ENCODE measurements around the gene INPP5F.

INPP5F gene

GRCh38 chr10:119740096-119740495 lies 14.2 kb downstream of the INPP5F start:
- Histone ChIP-seq H2AK5ac (ENCODE audit: low read length) (no peak overlapping the region), H3K4me1 (ENCODE audit: control insufficient read depth in 1 of 2, insufficient read depth in 2 of 2, low read length in 2 of 2) (peaks cover 10% of the 10 kb centered on the region in 2 experiments), H2BK5ac (ENCODE audit: low read depth, low read length, poor library complexity) (no peak overlapping the region), H3K9me3 (ENCODE audit: insufficient read depth, low read depth, low read length) (no peaks in the 10 kb centered on the region), H3K18ac (ENCODE audit: low read length) (no peak overlapping the region), H2BK120ac (ENCODE audit: insufficient read depth, low read length, poor library complexity) (no peak overlapping the region), H4K91ac (ENCODE audit: low read depth, low read length) (no peak overlapping the region), H3K36me3 (ENCODE audit: control insufficient read depth in 1 of 2, insufficient read depth in 2 of 2, low read length in 2 of 2) (no peaks in the 10 kb centered on the region), H3K27ac (ENCODE audit: low read depth, low read length) (no peak overlapping the region), H4K12ac (ENCODE audit: low read depth, low read length) (no peak overlapping the region), H3K4me3 (ENCODE audit: low read depth, low read length) (no peak overlapping the region), H4K8ac (ENCODE audit: low read depth, low read length) (no peak overlapping the region), H3K9ac (ENCODE audit: low read length) (no peak overlapping the region), H3K4me2 (ENCODE audit: low read length) (no peak overlapping the region), H2AFZ (ENCODE audit: insufficient read depth, low read length, poor library complexity) (no peak overlapping the region), H3K79me1 (ENCODE audit: low read length) (no peaks in the 10 kb centered on the region), H3K4ac (ENCODE audit: low read depth, low read length) (no peak overlapping the region), H3K23ac (ENCODE audit: low read length) (no peak overlapping the region), H3K27me3 (ENCODE audit: insufficient read depth, low read length) (no peaks in the 10 kb centered on the region), H2BK12ac (ENCODE audit: low read length) (no peak overlapping the region), H3K14ac (ENCODE audit: low read length) (no peak overlapping the region), H3K79me2 (ENCODE audit: control insufficient read depth, insufficient read depth, low read length, poor library complexity) (peaks cover 2% of the 10 kb centered on the region)
- DNase-seq = no peak
- WGBS (ENCODE audit: extremely low coverage, insufficient coverage, insufficient read length) = no CpG with 5 or more reads among the region's 3 CpGs

- no peak overlapping the region for H3K4ac ChIP-seq (ENCODE audit: low read depth, low read length)
- H3K79me2 ChIP-seq (ENCODE audit: control insufficient read depth, insufficient read depth, low read length, poor library complexity) = peaks cover 2% of the 10 kb centered on the region
- H3K79me1 ChIP-seq (ENCODE audit: low read length) = no peaks in the 10 kb centered on the region
- no peaks in the 10 kb centered on the region for H3K27me3 ChIP-seq (ENCODE audit: insufficient read depth, low read length)
- no peak overlapping the region for H3K9ac ChIP-seq (ENCODE audit: low read length)
- no peak overlapping the region for H4K91ac ChIP-seq (ENCODE audit: low read depth, low read length)
- H4K8ac ChIP-seq (ENCODE audit: low read depth, low read length) = no peak overlapping the region
- no peak for DNase-seq
- no peak overlapping the region for H3K14ac ChIP-seq (ENCODE audit: low read length)
- H2BK5ac ChIP-seq (ENCODE audit: low read depth, low read length, poor library complexity) = no peak overlapping the region
- H3K4me2 ChIP-seq (ENCODE audit: low read length) = no peak overlapping the region
- no peak overlapping the region for H2AK5ac ChIP-seq (ENCODE audit: low read length)
- H3K4me1 ChIP-seq (ENCODE audit: control insufficient read depth in 1 of 2, insufficient read depth in 2 of 2, low read length in 2 of 2) = peaks cover 7 to 8% of the 10 kb centered on the region in 2 experiments
- H3K36me3 ChIP-seq (ENCODE audit: control insufficient read depth in 1 of 2, insufficient read depth in 2 of 2, low read length in 2 of 2) = peaks cover 0 to 3% of the 10 kb centered on the region in 2 experiments
- H4K12ac ChIP-seq (ENCODE audit: low read depth, low read length) = no peak overlapping the region
- H3K4me3 ChIP-seq (ENCODE audit: low read depth, low read length) = no peak overlapping the region
- H3K9me3 ChIP-seq (ENCODE audit: insufficient read depth, low read depth, low read length) = peaks cover 3% of the 10 kb centered on the region
- H3K23ac ChIP-seq (ENCODE audit: low read length) = no peak overlapping the region
- H2AFZ ChIP-seq (ENCODE audit: insufficient read depth, low read length, poor library complexity) = no peak overlapping the region
- no CpG with 5 or more reads among the region's 8 CpGs for WGBS (ENCODE audit: extremely low coverage, insufficient coverage, insufficient read length)
- no peak overlapping the region for H3K27ac ChIP-seq (ENCODE audit: low read depth, low read length)
- H2BK12ac ChIP-seq (ENCODE audit: low read length) = no peak overlapping the region
- H2BK120ac ChIP-seq (ENCODE audit: insufficient read depth, low read length, poor library complexity) = no peak overlapping the region
- no peak overlapping the region for H3K18ac ChIP-seq (ENCODE audit: low read length)
Measured at GRCh38 chr10:119742947-119743648, 17.2 kb downstream of the INPP5F start.

DNA sequence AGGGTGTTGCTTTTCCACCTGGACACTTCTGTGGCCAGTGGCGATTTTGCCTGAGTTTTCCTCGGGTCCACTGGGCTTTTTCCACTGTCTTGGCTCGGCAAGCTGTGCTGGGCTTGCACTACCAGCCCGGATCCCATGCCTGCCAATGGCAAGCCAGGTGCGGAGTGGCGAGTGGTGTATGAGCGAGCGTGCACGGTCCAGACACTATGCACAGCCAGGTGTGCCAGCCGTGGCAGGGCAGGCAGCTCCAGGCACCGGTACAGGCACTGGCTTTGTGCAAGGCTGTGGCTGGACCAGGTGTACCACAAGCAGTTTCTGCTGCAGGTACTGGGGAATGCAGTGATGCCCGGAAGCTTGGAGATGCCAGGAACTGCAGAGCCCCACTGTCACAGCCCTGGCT lies 22.1 kb downstream of the INPP5F start:
- H3K4me3 ChIP-seq (ENCODE audit: low read depth, low read length) = no peak overlapping the region
- H4K8ac ChIP-seq (ENCODE audit: low read depth, low read length) = no peak overlapping the region
- H3K79me2 ChIP-seq (ENCODE audit: control insufficient read depth, insufficient read depth, low read length, poor library complexity) = no peaks in the 10 kb centered on the region
- no peaks in the 10 kb centered on the region for H3K27me3 ChIP-seq (ENCODE audit: insufficient read depth, low read length)
- no peak overlapping the region for H3K4ac ChIP-seq (ENCODE audit: low read depth, low read length)
- H3K4me1 ChIP-seq (ENCODE audit: control insufficient read depth in 1 of 2, insufficient read depth in 2 of 2, low read length in 2 of 2) = peaks cover 3 to 4% of the 10 kb centered on the region in 2 experiments
- no peaks in the 10 kb centered on the region for H3K79me1 ChIP-seq (ENCODE audit: low read length)
- H4K12ac ChIP-seq (ENCODE audit: low read depth, low read length) = no peak overlapping the region
- H4K91ac ChIP-seq (ENCODE audit: low read depth, low read length) = no peak overlapping the region
- H3K23ac ChIP-seq (ENCODE audit: low read length) = no peak overlapping the region
- no peak overlapping the region for H3K9ac ChIP-seq (ENCODE audit: low read length)
- H2BK120ac ChIP-seq (ENCODE audit: insufficient read depth, low read length, poor library complexity) = no peak overlapping the region
- H3K14ac ChIP-seq (ENCODE audit: low read length) = no peak overlapping the region
- no peak overlapping the region for H2AFZ ChIP-seq (ENCODE audit: insufficient read depth, low read length, poor library complexity)
- no peak overlapping the region for H2BK12ac ChIP-seq (ENCODE audit: low read length)
- no peak overlapping the region for H2BK5ac ChIP-seq (ENCODE audit: low read depth, low read length, poor library complexity)
- peaks cover 0 to 3% of the 10 kb centered on the region in 2 experiments for H3K36me3 ChIP-seq (ENCODE audit: control insufficient read depth in 1 of 2, insufficient read depth in 2 of 2, low read length in 2 of 2)
- H3K27ac ChIP-seq (ENCODE audit: low read depth, low read length) = no peak overlapping the region
- no peak overlapping the region for H3K18ac ChIP-seq (ENCODE audit: low read length)
- no peak for DNase-seq
- no CpG with 5 or more reads among the region's 12 CpGs for WGBS (ENCODE audit: extremely low coverage, insufficient coverage, insufficient read length)
- H3K4me2 ChIP-seq (ENCODE audit: low read length) = no peak overlapping the region
- H3K9me3 ChIP-seq (ENCODE audit: insufficient read depth, low read depth, low read length) = peaks cover 6% of the 10 kb centered on the region
- no peak overlapping the region for H2AK5ac ChIP-seq (ENCODE audit: low read length)

- Histone ChIP-seq H3K4ac (ENCODE audit: low read depth, low read length) (no peak overlapping the region), H4K12ac (ENCODE audit: low read depth, low read length) (no peak overlapping the region), H2AFZ (ENCODE audit: insufficient read depth, low read length, poor library complexity) (no peak overlapping the region), H4K91ac (ENCODE audit: low read depth, low read length) (no peak overlapping the region), H3K9ac (ENCODE audit: low read length) (no peak overlapping the region), H3K79me1 (ENCODE audit: low read length) (no peaks in the 10 kb centered on the region), H3K4me2 (ENCODE audit: low read length) (no peak overlapping the region), H2BK12ac (ENCODE audit: low read length) (no peak overlapping the region), H3K9me3 (ENCODE audit: insufficient read depth, low read depth, low read length) (peaks cover 6% of the 10 kb centered on the region), H3K79me2 (ENCODE audit: control insufficient read depth, insufficient read depth, low read length, poor library complexity) (no peaks in the 10 kb centered on the region), H3K36me3 (ENCODE audit: control insufficient read depth in 1 of 2, insufficient read depth in 2 of 2, low read length in 2 of 2) (peaks cover 0 to 3% of the 10 kb centered on the region in 2 experiments), H3K18ac (ENCODE audit: low read length) (no peak overlapping the region), H3K27me3 (ENCODE audit: insufficient read depth, low read length) (no peaks in the 10 kb centered on the region), H3K23ac (ENCODE audit: low read length) (no peak overlapping the region), H4K8ac (ENCODE audit: low read depth, low read length) (no peak overlapping the region), H3K14ac (ENCODE audit: low read length) (no peak overlapping the region), H2AK5ac (ENCODE audit: low read length) (no peak overlapping the region), H3K4me3 (ENCODE audit: low read depth, low read length) (no peak overlapping the region), H3K27ac (ENCODE audit: low read depth, low read length) (no peak overlapping the region), H2BK5ac (ENCODE audit: low read depth, low read length, poor library complexity) (no peak overlapping the region), H3K4me1 (ENCODE audit: control insufficient read depth in 1 of 2, insufficient read depth in 2 of 2, low read length in 2 of 2) (no peaks in the 10 kb centered on the region), H2BK120ac (ENCODE audit: insufficient read depth, low read length, poor library complexity) (no peak overlapping the region)
- no peak for DNase-seq
- WGBS (ENCODE audit: extremely low coverage, insufficient coverage, insufficient read length) = no CpG with 5 or more reads among the region's 12 CpGs
Measured at GRCh38 chr10:119748871-119749270, 23.0 kb downstream of the INPP5F start.
